GM12874 (cell line): ENCODE results near the gene CWC27.

Experiments
- CTCF ChIP-seq: IDR thresholded peaks from 2 replicates; pipeline ENCODE4 v1.5.1; 2011; ENCODE audit warnings: low read depth, mild to moderate bottlenecking, control low read depth, low read length, moderate library complexity; ENCODE audit not compliant: insufficient read depth

The CWC27 gene

GRCh38 chr5:64831996-64832395 is 63.3 kb downstream of the CWC27 start:
- TF ChIP-seq CTCF, result no peak

- no peak for TF ChIP-seq CTCF
These were observed 65.3 kb downstream of the CWC27 start for GRCh38 chr5:64834037-64834436.

- no peak for TF ChIP-seq CTCF
These were observed 65.9 kb downstream of the CWC27 start for GRCh38 chr5:64834611-64835010.

GRCh38 chr5:64835266-64835665 is 66.5 kb downstream of the CWC27 start:
- no peak for TF ChIP-seq CTCF

GRCh38 chr5:64836190-64836755 is 67.5 kb downstream of the CWC27 start:
- no peak for TF ChIP-seq CTCF

- no peak for TF ChIP-seq CTCF
These were observed 68.1 kb downstream of the CWC27 start for GRCh38 chr5:64836786-64837185.

- no peak for TF ChIP-seq CTCF
These were observed 69.6 kb downstream of the CWC27 start for GRCh38 chr5:64838376-64838775.
